Ishikawa (cell line): ENCODE measurements around the gene PTPRM.

Source experiments
- CEBPB ChIP-seq: IDR thresholded peaks from 2 replicates; pipeline ENCODE4 v1.6.1; 2012
- CREB1 ChIP-seq: IDR thresholded peaks from 2 replicates; pipeline ENCODE4 v1.6.1; 2012; ENCODE audit warnings: low read depth
- EGR1 ChIP-seq: IDR thresholded peaks from 2 replicates; pipeline ENCODE4 v1.6.1; 2012
- EP300 ChIP-seq: IDR thresholded peaks from 2 replicates; pipeline ENCODE4 v1.6.1; 2012; ENCODE audit warnings: borderline replicate concordance
- FOXM1 ChIP-seq: IDR thresholded peaks from 2 replicates; pipeline ENCODE4 v1.6.1; 2012; ENCODE audit warnings: low read depth, borderline replicate concordance
- NFIC ChIP-seq: IDR thresholded peaks from 2 replicates; pipeline ENCODE4 v1.6.1; 2012
- RAD21 ChIP-seq: IDR thresholded peaks from 2 replicates; pipeline ENCODE4 v1.6.1; 2012; ENCODE audit warnings: low read depth
- REST ChIP-seq: IDR thresholded peaks from 2 replicates; pipeline ENCODE4 v1.6.1; 2012; ENCODE audit warnings: low read depth, mild to moderate bottlenecking
- TAF1 ChIP-seq: IDR thresholded peaks from 2 replicates; pipeline ENCODE4 v1.6.1; 2012; ENCODE audit warnings: low read depth, mild to moderate bottlenecking
- TCF12 ChIP-seq: IDR thresholded peaks from 2 replicates; pipeline ENCODE4 v1.6.1; 2012; ENCODE audit warnings: low read depth
- TEAD4 ChIP-seq: IDR thresholded peaks from 2 replicates; pipeline ENCODE4 v1.6.1; 2012
- USF1 ChIP-seq: IDR thresholded peaks from 2 replicates; pipeline ENCODE4 v1.6.1; 2012
- YY1 ChIP-seq: IDR thresholded peaks from 2 replicates; pipeline ENCODE4 v1.6.1; 2012; ENCODE audit warnings: low read depth
- ZBTB7A ChIP-seq: IDR thresholded peaks from 2 replicates; pipeline ENCODE4 v1.6.1; 2012; ENCODE audit warnings: low read depth
- TF ChIP-seq, protein P1 (sequence below): IDR thresholded peaks from 2 replicates; pipeline ENCODE4 v1.6.1; 2012

The PTPRM gene

DNA sequence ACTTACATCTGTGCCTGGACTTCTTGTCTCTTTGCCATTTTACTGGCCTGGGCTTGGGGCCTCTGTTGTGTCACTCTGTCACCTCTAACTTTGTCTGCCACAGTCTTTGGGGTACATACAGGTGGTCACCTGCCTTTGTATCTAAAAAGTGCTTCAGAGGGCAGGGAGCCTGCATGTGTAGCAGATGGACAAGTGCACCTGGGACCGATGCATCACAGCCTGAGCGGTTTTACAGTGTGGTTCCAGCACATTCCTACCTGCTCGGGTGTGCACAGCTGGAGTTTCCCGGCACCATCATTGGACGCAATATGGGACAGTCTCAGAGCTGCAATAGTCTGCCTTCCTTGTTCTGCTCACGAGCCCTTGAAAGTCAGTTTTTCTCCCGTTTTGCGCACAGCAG is 792.4 kb downstream of the PTPRM start:
- TF ChIP-seq YY1 (no peak), TAF1 (no peak), EP300 (no peak), EGR1 (no peak), TEAD4 (no peak), FOXM1 (no peak), REST (no peak), CEBPB (no peak)

DNA sequence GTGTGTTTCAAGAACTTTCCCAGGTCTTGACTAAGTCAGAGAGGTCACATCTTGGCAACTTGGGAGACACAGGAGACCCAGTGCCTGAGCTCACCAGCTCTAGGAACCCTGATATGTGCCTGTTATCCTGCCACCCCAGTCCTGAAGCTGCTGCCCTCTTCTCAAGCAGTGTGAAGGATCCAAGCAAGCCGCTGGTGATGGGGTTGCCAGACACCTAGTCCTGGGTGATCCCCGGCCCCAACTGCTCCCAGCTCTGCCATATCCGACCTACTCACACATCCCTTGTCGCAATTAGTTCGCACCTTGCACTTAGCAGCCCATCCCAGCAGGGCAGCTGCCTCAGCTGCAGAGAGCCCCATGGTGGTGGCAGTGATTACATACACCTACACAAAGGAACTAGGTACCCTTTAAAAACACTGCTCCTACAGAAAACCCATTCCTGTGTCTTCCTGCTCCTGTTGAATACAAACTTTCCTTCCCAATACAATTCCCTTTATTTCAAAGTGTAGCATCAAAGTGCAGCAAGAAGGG is 794.9 kb downstream of the PTPRM start:
- TF ChIP-seq TAF1 (no peak), EGR1 (no peak), TEAD4 (no peak), CREB1 (no peak), USF1 (no peak), REST (no peak), CEBPB (no peak), YY1 (no peak), TCF12 (no peak), ZBTB7A (no peak), NFIC (no peak), FOXM1 (no peak), RAD21 (no peak), EP300 (no peak)
- TF ChIP-seq, protein P1, sequence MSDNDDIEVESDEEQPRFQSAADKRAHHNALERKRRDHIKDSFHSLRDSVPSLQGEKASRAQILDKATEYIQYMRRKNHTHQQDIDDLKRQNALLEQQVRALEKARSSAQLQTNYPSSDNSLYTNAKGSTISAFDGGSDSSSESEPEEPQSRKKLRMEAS, result no peak

DNA sequence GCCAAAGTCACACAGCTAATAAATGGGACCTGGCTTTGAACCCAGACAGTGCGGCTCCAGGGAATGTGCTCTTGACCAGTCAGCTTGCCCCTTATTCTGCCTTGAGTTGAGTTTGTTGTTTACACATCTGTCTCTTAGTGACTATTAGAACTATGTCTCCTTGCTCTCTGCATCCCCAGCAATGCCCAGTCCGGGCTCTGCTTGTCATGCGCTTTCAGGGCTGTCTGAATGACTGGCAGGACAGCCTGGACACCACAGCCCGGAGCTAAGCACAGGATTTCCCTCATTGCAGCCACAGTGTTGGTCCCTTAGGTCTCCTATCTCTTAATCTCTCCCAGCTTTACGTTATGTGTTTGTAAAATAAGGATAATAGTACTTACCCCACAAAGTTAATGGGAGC is 795.7 kb downstream of the PTPRM start:
- TF ChIP-seq REST (no peak), RAD21 (no peak), EP300 (no peak), TCF12 (no peak), FOXM1 (no peak), ZBTB7A (no peak), CREB1 (no peak), USF1 (no peak), TEAD4 (no peak), CEBPB (no peak), TAF1 (no peak), NFIC (no peak), YY1 (no peak), EGR1 (no peak)
- TF ChIP-seq, protein P1, result no peak

- TF ChIP-seq EP300 (no peak), CEBPB (no peak), TCF12 (no peak), NFIC (no peak), TEAD4 (no peak), REST (no peak)
These were observed 797.3 kb downstream of the PTPRM start for GRCh38 chr18:8364385-8364784.
